ENCODE measurements around the gene ETV2. TPM values are rescaled to one million over a fixed set of nuclear protein-coding genes. Genes with fewer than 3 reads are reported as not detected.

ETV2 gene
- polyA plus RNA-seq, 1 of the 3 experiments (the other 2 are of a cell fraction): 1.6 TPM

GRCh38 chr19:35639321-35639639 is 2.3 kb upstream of the ETV2 start:
- no peaks in the 10 kb centered on the region for H3K79me2 ChIP-seq (ENCODE audit: insufficient read depth)
- ChIA-PET POLR2A (no interaction called here), CTCF (interaction anchor here (1.4 kb wide), 1 partner anchor 91 kb away, joined by 3 read pairs; no protein-coding TSS in a partner anchor)
- H3K4me1 ChIP-seq (ENCODE audit: control insufficient read depth in 1 of 2, insufficient read depth in 2 of 2, low read depth in 1 of 2, low read length in 1 of 2): peaks cover 0 to 11% of the 10 kb centered on the region in 2 experiments; a peak in 1 of 4 replicates
- H3K9ac ChIP-seq: no peak overlapping the region
- peaks cover 10 to 23% of the 10 kb centered on the region in 2 experiments for H3K36me3 ChIP-seq (replicated peaks in 1 of 2; ENCODE audit: control insufficient read depth in 1 of 2, insufficient read depth in 2 of 2, low read length in 1 of 2)
- H3K9me2 ChIP-seq: no peaks in the 10 kb centered on the region
- H2AFZ ChIP-seq (ENCODE audit: low read depth): no peak overlapping the region
- TF ChIP-seq FOSL2 (IDR thresholded peaks at IDR 0.05; ENCODE audit: borderline replicate concordance, low read depth) (no peak), GABPA (IDR thresholded peaks at IDR 0.05; ENCODE audit: low read depth) (no peak), SMC3 (IDR thresholded peaks at IDR 0.05; ENCODE audit: low read depth, low read length) (no peak)
- TF ChIP-seq, protein P1, sequence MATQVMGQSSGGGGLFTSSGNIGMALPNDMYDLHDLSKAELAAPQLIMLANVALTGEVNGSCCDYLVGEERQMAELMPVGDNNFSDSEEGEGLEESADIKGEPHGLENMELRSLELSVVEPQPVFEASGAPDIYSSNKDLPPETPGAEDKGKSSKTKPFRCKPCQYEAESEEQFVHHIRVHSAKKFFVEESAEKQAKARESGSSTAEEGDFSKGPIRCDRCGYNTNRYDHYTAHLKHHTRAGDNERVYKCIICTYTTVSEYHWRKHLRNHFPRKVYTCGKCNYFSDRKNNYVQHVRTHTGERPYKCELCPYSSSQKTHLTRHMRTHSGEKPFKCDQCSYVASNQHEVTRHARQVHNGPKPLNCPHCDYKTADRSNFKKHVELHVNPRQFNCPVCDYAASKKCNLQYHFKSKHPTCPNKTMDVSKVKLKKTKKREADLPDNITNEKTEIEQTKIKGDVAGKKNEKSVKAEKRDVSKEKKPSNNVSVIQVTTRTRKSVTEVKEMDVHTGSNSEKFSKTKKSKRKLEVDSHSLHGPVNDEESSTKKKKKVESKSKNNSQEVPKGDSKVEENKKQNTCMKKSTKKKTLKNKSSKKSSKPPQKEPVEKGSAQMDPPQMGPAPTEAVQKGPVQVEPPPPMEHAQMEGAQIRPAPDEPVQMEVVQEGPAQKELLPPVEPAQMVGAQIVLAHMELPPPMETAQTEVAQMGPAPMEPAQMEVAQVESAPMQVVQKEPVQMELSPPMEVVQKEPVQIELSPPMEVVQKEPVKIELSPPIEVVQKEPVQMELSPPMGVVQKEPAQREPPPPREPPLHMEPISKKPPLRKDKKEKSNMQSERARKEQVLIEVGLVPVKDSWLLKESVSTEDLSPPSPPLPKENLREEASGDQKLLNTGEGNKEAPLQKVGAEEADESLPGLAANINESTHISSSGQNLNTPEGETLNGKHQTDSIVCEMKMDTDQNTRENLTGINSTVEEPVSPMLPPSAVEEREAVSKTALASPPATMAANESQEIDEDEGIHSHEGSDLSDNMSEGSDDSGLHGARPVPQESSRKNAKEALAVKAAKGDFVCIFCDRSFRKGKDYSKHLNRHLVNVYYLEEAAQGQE (IDR thresholded peaks at IDR 0.05; ENCODE audit: low read depth, low read length): no peak
- no peaks in the 10 kb centered on the region for H3K27me3 ChIP-seq (ENCODE audit: insufficient read depth)
- no peak for DNase-seq
- H3K4me2 ChIP-seq: no peak overlapping the region
- no peak overlapping the region for H3K27ac ChIP-seq (ENCODE audit: low read depth in 2 of 2, low read length in 1 of 2)
- no peak overlapping the region for H3K4me3 ChIP-seq (ENCODE audit: low read depth in 2 of 2, low read length in 1 of 2)
- 74% methylated on average over 6 of the region's 6 CpGs for WGBS (ENCODE audit: low lambda C conversion rate)
- H3K9me3 ChIP-seq: no peaks in the 10 kb centered on the region
- H4K20me1 ChIP-seq (ENCODE audit: insufficient read depth): no peaks in the 10 kb centered on the region
- peaks cover 12% of the 10 kb centered on the region for H3F3A ChIP-seq (replicated peaks; ENCODE audit: insufficient read depth)

GRCh38 chr19:35639863-35640262 is 1.7 kb upstream of the ETV2 start:
- CTCF ChIA-PET: no interaction called here
- no peak overlapping the region for H3K4me2 ChIP-seq
- WGBS (ENCODE audit: low lambda C conversion rate): 78% methylated on average over 8 of the region's 8 CpGs
- H2AFZ ChIP-seq (ENCODE audit: low read depth): no peak overlapping the region
- no peak overlapping the region for H3K27ac ChIP-seq (ENCODE audit: low read depth in 2 of 2, low read length in 1 of 2)
- H4K20me1 ChIP-seq (ENCODE audit: insufficient read depth): no peaks in the 10 kb centered on the region
- no peak overlapping the region for H3K9ac ChIP-seq
- no peak for DNase-seq
- H3K79me2 ChIP-seq (ENCODE audit: insufficient read depth): no peaks in the 10 kb centered on the region
- H3K9me2 ChIP-seq: no peaks in the 10 kb centered on the region
- peaks cover 6 to 18% of the 10 kb centered on the region in 2 experiments for H3K36me3 ChIP-seq (replicated peaks in 1 of 2; ENCODE audit: control insufficient read depth in 1 of 2, insufficient read depth in 2 of 2, low read length in 1 of 2)
- H3K27me3 ChIP-seq (ENCODE audit: insufficient read depth): no peaks in the 10 kb centered on the region
- TF ChIP-seq GABPA (IDR thresholded peaks at IDR 0.05; ENCODE audit: low read depth): no peak
- no peak for TF ChIP-seq RXRA (IDR thresholded peaks at IDR 0.05; ENCODE audit: borderline replicate concordance, low read depth)
- no peak for TF ChIP-seq RAD21 (IDR thresholded peaks at IDR 0.05; ENCODE audit: low read length)
- TF ChIP-seq IRF3 (IDR thresholded peaks at IDR 0.05; ENCODE audit: low read depth, low read length): no peak
- no peak for TF ChIP-seq FOXJ3 (CRISPR knock-in tag; IDR thresholded peaks at IDR 0.05)
- TF ChIP-seq, protein P2, sequence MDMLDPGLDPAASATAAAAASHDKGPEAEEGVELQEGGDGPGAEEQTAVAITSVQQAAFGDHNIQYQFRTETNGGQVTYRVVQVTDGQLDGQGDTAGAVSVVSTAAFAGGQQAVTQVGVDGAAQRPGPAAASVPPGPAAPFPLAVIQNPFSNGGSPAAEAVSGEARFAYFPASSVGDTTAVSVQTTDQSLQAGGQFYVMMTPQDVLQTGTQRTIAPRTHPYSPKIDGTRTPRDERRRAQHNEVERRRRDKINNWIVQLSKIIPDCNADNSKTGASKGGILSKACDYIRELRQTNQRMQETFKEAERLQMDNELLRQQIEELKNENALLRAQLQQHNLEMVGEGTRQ (IDR thresholded peaks at IDR 0.05; ENCODE audit: borderline replicate concordance, low read depth, low read length): no peak
- TF ChIP-seq GATA2 (CRISPR knock-in tag; IDR thresholded peaks at IDR 0.05): no peak
- no peak for TF ChIP-seq EP300 (IDR thresholded peaks at IDR 0.05; ENCODE audit: borderline replicate concordance in 1 of 2, low read depth in 1 of 2, low read length in 1 of 2)
- TF ChIP-seq, protein P3, sequence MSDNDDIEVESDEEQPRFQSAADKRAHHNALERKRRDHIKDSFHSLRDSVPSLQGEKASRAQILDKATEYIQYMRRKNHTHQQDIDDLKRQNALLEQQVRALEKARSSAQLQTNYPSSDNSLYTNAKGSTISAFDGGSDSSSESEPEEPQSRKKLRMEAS (IDR thresholded peaks at IDR 0.05; ENCODE audit: low read depth): no peak
- TF ChIP-seq, protein P1 (IDR thresholded peaks at IDR 0.05; ENCODE audit: low read depth, low read length): no peak
- no peak for TF ChIP-seq ELF1 (IDR thresholded peaks at IDR 0.05)
- no peak for TF ChIP-seq JUND (IDR thresholded peaks at IDR 0.05)
- no peak for TF ChIP-seq SMC3 (IDR thresholded peaks at IDR 0.05; ENCODE audit: low read depth, low read length)
- TF ChIP-seq PBX3 (IDR thresholded peaks at IDR 0.05): no peak
- H3K4me1 ChIP-seq (ENCODE audit: control insufficient read depth in 1 of 2, insufficient read depth in 2 of 2, low read depth in 1 of 2, low read length in 1 of 2): peaks cover 0 to 15% of the 10 kb centered on the region in 2 experiments; a peak in 1 of 4 replicates
- H3K9me3 ChIP-seq: no peaks in the 10 kb centered on the region
- peaks cover 17% of the 10 kb centered on the region for H3F3A ChIP-seq (replicated peaks; ENCODE audit: insufficient read depth)
- POLR2A ChIA-PET: no interaction called here
- H3K4me3 ChIP-seq (ENCODE audit: low read depth in 2 of 2, low read length in 1 of 2): no peak overlapping the region

Data from SK-N-SH (cell line).